Thoracic aorta (tissue), 2 donors: ENCODE results near the gene DAO. TPM values are rescaled to one million over a fixed set of nuclear protein-coding genes. Genes with fewer than 3 reads are reported as not detected.

Experiments used
- ATAC-seq: fragments of 150-250 bp; one replicate; pipeline ENCODE4 v1.8.0; 2017; ENCODE audit warnings: low read depth; ENCODE audit not compliant: insufficient number of reproducible peaks, low FRiP score
- DNase-seq: peaks from one replicate; pipeline ENCODE4 v3.0.0-alpha.2; 2020; ENCODE audit warnings: low spot score
- H3K27ac ChIP-seq, 2 donors: fragments of 200-600 bp; sonication (generic); 1 replicate in 1 of 2; 2 replicates in 1 of 2; pipeline ENCODE4 v1.5.1; 2016; ENCODE audit warnings: mild to moderate bottlenecking in 2 of 2, moderate library complexity in 2 of 2
- H3K27me3 ChIP-seq: fragments of 200-600 bp; sonication (generic); replicated peaks from 2 replicates; pipeline ENCODE4 v1.6.0; 2016; ENCODE audit warnings: mild to moderate bottlenecking; ENCODE audit not compliant: insufficient read depth
- H3K36me3 ChIP-seq: fragments of 200-600 bp; sonication (generic); one replicate; pipeline ENCODE4 v1.5.1; 2016
- H3K4me1 ChIP-seq, 2 donors: fragments of 200-600 bp; sonication (generic); 1 replicate in 1 of 2; 2 replicates in 1 of 2; pipeline versions ENCODE4 v1.5.1 to v1.6.0; 2016; ENCODE audit warnings: low read depth in 2 of 2, mild to moderate bottlenecking in 1 of 2; ENCODE audit not compliant: control insufficient read depth in 1 of 2
- H3K4me3 ChIP-seq: fragments of 200-600 bp; sonication (generic); 2 replicates; pipeline ENCODE4 v1.5.1; 2016; ENCODE audit warnings: mild to moderate bottlenecking
- H3K9me3 ChIP-seq: fragments of 200-600 bp; sonication (generic); 2 replicates; pipeline ENCODE4 v1.5.1; 2016
- total RNA-seq, 2 donors: library from RNA; depleted of rRNA; stranded (reverse); fragments of >200 nt; gene quantifications; one replicate each; pipeline versions ENCODE4 v1.1.0 to v1.2.3, GENCODE V29; 2016
- TF ChIP-seq, protein P1 (sequence below): fragments of 200-600 bp; sonication (generic); IDR thresholded peaks from one replicate; pipeline ENCODE4 v1.5.1; 2019; ENCODE audit warnings: antibody characterized with exemption

The DAO gene
- total RNA-seq, 2 donors from 2014 or later, result not detected

DNA sequence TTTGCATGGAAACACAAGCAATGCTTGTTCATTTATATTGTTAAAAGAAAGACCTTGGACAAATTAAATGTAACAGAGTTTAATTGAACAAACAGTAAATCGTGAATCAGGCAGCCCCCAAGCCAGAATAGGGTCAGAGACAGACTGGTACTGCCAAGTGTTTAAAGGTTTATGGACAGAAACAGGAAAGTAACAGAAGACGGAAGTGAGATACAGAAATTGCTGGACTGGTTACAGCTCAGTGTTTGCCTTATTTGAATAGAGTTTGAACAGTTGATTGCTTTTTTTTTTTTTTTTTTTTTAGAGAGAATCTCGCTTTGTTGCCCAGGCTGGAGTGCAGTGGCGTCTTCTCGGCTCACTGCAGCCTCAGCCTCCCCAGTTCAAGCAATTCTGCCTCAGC lies 50.3 kb downstream of the DAO start:
- Histone ChIP-seq H3K9me3 (no peaks in the 10 kb centered on the region), H3K27me3 (no peaks in the 10 kb centered on the region), H3K36me3 (no peaks in the 10 kb centered on the region), H3K4me3 (no peak overlapping the region), H3K4me1 (no peaks in the 10 kb centered on the region), H3K27ac (no peak overlapping the region)
- DNase-seq (no peak), ATAC-seq (no peak)
- TF ChIP-seq, protein P1, sequence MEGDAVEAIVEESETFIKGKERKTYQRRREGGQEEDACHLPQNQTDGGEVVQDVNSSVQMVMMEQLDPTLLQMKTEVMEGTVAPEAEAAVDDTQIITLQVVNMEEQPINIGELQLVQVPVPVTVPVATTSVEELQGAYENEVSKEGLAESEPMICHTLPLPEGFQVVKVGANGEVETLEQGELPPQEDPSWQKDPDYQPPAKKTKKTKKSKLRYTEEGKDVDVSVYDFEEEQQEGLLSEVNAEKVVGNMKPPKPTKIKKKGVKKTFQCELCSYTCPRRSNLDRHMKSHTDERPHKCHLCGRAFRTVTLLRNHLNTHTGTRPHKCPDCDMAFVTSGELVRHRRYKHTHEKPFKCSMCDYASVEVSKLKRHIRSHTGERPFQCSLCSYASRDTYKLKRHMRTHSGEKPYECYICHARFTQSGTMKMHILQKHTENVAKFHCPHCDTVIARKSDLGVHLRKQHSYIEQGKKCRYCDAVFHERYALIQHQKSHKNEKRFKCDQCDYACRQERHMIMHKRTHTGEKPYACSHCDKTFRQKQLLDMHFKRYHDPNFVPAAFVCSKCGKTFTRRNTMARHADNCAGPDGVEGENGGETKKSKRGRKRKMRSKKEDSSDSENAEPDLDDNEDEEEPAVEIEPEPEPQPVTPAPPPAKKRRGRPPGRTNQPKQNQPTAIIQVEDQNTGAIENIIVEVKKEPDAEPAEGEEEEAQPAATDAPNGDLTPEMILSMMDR, result no peak

DNA sequence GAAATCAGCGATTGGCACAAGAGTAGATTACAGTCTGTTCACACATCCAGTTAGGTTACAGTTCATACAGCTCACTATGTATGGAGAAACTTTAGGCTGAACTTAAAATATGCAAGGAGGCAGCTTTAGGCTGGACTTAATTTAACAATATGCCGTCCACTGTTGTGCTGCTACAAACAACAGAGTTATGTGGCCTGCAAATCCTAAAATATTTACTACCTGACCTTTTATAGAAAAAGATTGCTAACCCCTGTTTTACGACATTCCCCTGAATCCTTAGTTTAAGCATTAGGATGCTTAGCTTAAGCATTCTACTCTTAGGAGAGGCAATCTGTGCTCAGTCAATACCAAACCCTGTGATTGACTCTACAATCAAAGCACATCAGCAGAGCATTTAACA lies 50.9 kb downstream of the DAO start:
- ATAC-seq (no peak), DNase-seq (no peak)
- TF ChIP-seq, protein P1, result no peak
- Histone ChIP-seq H3K9me3 (no peaks in the 10 kb centered on the region), H3K27ac (no peak overlapping the region), H3K4me1 (no peaks in the 10 kb centered on the region), H3K36me3 (no peaks in the 10 kb centered on the region), H3K4me3 (no peak overlapping the region), H3K27me3 (no peaks in the 10 kb centered on the region)

DNA sequence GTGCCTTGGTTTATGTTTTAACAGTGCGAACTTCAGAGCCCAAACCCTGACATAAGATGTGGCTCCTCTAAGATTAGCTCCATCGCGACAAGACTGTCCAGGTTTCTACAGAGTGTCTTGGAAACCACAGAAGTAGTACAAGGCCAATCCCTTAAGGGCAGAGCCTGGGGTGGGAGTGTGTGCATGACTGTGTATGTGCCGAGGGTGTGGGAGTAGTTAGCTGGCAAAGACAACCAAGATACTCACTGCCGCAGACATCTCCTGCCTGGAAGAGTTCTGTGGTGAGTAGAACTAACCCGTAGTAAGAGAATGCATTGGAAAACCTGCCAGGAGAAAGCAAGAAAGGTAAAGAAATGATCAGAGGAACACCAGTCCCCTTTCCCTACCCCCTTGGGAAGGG lies 54.1 kb downstream of the DAO start:
- H3K9me3 ChIP-seq, result no peaks in the 10 kb centered on the region
- TF ChIP-seq, protein P1, result no peak
- DNase-seq (no peak), ATAC-seq (no peak)
- H3K4me1 ChIP-seq, result no peaks in the 10 kb centered on the region
- no peaks in the 10 kb centered on the region for H3K27me3 ChIP-seq
- H3K36me3 ChIP-seq, result no peaks in the 10 kb centered on the region
- no peak overlapping the region for H3K4me3 ChIP-seq
- H3K27ac ChIP-seq, result no peak overlapping the region

DNA sequence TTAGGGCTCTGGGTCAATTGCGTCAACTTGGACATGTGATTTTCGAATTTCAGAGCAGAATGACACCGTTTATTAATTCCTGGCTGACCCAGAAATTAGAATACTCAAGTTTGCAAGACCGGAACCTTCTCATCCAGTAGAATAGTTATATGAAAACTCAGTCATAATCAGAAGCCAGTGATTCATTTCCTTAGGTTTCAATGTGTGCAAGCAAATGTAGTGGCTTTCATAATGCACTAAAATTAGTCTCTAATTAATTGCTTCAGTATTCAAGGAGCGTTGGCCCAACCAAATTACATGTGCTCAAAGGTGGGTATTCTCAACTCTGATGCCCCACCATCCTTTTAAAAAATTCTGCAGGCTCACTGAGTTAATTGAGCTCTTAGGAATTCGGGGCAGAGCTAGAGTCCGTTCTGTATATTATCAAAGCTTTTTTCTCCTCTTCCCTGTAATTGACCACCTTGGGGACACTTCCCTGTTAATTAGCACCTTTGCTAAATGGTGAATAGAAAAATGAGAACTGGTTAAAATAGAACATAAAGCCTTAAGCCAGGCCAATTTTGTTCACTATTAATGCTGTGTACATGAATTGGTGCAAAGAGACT lies 55.4 kb downstream of the DAO start:
- ATAC-seq (no peak), DNase-seq (no peak)
- no peak overlapping the region for H3K4me3 ChIP-seq
- H3K36me3 ChIP-seq, result no peaks in the 10 kb centered on the region
- no peaks in the 10 kb centered on the region for H3K4me1 ChIP-seq
- no peaks in the 10 kb centered on the region for H3K27me3 ChIP-seq
- no peak overlapping the region for H3K27ac ChIP-seq
- H3K9me3 ChIP-seq, result no peaks in the 10 kb centered on the region
- TF ChIP-seq, protein P1, result no peak

DNA sequence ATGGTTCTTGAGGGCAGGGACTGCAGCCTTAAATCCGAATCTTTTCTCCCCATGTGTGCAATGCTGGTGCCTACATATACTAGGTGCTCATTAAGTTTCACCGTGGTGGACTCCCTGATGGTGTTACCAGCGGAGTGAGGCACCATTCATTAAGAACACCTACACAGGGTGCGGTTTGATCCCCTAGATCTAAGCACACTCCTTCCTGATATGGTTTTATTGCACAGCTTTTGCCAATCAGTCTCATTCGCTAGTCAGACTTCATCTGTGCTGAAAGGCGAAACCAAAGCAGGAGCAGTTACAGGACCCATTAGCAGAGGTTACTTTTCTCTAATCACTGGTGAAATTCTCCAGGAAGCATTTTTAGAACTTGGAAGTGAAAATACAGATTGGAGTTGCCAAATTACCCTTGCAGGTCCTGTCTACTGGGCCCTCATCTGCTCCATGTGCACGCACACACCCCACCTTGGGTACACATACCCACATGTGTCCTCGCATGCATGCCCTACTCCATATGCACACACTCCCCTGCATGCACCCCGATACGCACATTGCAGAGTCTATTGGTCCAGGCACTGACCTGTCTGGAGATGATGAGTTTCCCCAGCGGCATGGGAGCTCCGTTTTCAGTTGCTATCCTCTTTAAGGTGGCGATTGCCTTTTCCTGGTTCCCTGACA lies 58.5 kb downstream of the DAO start:
- Histone ChIP-seq H3K27ac (no peak overlapping the region), H3K9me3 (no peaks in the 10 kb centered on the region), H3K4me3 (no peak overlapping the region), H3K27me3 (no peaks in the 10 kb centered on the region), H3K36me3 (no peaks in the 10 kb centered on the region), H3K4me1 (no peaks in the 10 kb centered on the region)
- ATAC-seq (no peak), DNase-seq (no peak)
- TF ChIP-seq, protein P1, result no peak
